Subcutaneous adipose tissue (tissue), 4 donors: ENCODE results near the gene CDON. TPM values are rescaled to one million over a fixed set of nuclear protein-coding genes. Genes with fewer than 3 reads are reported as not detected.

Source experiments
- total RNA-seq, 4 donors: library from RNA; depleted of rRNA; stranded (reverse); fragments of >200 nt; gene quantifications; one replicate each; pipeline ENCODE4 v1.1.0, GENCODE V29; 2016
- TF ChIP-seq, protein P1 (sequence below): fragments of 450-650 bp; IDR thresholded peaks from one replicate; pipeline ENCODE4 v1.5.1; 2016; ENCODE audit warnings: low read depth, mild to moderate bottlenecking, control low read depth, antibody characterized with exemption, moderate library complexity

CDON gene
- total RNA-seq, 4 donors from 2014 or later = 16.7 to 30.0 (median 20.3) TPM

- TF ChIP-seq, protein P1, sequence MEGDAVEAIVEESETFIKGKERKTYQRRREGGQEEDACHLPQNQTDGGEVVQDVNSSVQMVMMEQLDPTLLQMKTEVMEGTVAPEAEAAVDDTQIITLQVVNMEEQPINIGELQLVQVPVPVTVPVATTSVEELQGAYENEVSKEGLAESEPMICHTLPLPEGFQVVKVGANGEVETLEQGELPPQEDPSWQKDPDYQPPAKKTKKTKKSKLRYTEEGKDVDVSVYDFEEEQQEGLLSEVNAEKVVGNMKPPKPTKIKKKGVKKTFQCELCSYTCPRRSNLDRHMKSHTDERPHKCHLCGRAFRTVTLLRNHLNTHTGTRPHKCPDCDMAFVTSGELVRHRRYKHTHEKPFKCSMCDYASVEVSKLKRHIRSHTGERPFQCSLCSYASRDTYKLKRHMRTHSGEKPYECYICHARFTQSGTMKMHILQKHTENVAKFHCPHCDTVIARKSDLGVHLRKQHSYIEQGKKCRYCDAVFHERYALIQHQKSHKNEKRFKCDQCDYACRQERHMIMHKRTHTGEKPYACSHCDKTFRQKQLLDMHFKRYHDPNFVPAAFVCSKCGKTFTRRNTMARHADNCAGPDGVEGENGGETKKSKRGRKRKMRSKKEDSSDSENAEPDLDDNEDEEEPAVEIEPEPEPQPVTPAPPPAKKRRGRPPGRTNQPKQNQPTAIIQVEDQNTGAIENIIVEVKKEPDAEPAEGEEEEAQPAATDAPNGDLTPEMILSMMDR = no peak
These were observed 36.1 kb downstream of the CDON start for GRCh38 chr11:126026579-126026978.

DNA sequence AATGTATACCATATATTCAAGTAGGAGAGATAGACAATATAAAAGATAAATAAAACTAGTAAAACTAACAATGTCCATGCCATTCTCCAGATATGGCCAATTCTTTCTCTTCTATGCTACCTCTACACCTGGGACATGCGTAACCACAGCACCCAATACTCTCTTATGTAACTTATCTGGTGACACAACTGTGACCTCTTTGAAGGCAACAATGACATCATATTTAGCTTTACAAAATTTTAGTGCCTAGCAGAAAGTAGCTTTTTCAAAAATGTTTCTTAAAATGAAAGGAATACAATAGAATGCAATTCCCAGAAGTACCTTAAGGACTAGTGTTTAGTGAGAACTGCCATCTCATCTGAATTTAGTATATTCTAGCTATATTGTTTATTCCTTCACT, 36.8 kb downstream of the CDON start:
- TF ChIP-seq, protein P1 = no peak

GRCh38 chr11:126024123-126024522, 38.5 kb downstream of the CDON start:
- TF ChIP-seq, protein P1 = no peak

DNA sequence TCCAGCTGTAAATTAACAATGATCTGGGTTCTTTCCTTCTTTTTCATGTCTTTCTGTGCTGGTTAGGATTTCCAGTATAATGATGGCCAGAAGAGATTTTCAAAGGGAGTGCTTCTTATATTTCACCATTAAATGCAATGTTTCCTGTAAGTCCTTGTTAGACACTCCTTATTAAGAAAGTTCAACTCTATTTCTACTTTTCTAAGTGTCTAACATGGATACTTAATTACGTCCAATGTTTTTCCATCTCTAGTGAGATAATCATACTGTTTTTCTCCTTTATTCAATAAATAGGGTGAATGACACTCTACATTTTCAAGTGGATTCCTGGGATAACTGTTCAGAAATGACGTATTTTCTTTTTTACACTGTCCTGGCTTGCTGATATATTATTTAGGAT, 49.8 kb downstream of the CDON start:
- TF ChIP-seq, protein P1 = no peak

DNA sequence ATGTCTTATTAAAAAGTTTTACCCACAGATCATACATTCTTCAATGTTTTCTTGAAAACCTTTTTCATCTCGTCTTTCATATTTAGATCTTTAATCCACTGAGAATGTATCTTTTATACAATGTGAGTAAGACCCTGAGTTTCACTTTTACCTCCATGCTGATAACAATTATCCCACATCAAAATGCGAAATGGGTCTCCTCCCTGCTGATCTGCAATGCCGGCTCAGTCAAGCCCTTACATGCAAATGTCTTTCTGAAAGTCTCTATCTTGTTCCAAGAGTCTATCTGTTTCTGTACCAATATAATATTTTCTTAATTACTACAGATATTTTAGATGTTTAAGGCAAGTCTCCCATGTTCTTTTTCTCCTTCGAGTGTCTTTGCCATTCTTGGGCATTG, 50.9 kb downstream of the CDON start:
- TF ChIP-seq, protein P1 = no peak

GRCh38 chr11:126011265-126011664, 51.4 kb downstream of the CDON start:
- TF ChIP-seq, protein P1 = no peak

- TF ChIP-seq, protein P1 = no peak
These were observed 53.7 kb downstream of the CDON start for GRCh38 chr11:126008956-126009355.
